Mesenchymal stem cell (in vitro differentiated cells and primary cell): ENCODE measurements around the gene HBS1L.

Source experiments
- DNase-seq: peaks from one replicate; pipeline ENCODE4 v3.0.0-alpha.2; 2013
- H2AFZ ChIP-seq: one replicate; pipeline ENCODE4 v1.6.1; 2013; ENCODE audit warnings: low read depth, mild to moderate bottlenecking, control low read depth, inconsistent platforms, low read length, moderate library complexity
- H2AK5ac ChIP-seq: 2 replicates; pipeline ENCODE4 v1.6.1; 2013; ENCODE audit warnings: low read length, moderate library complexity, mild to moderate bottlenecking, inconsistent platforms; ENCODE audit not compliant: severe bottlenecking
- H2BK120ac ChIP-seq: one replicate; pipeline ENCODE4 v1.6.1; 2013; ENCODE audit warnings: low read depth, mild to moderate bottlenecking, inconsistent platforms, low read length, moderate library complexity
- H2BK12ac ChIP-seq, 2 experiments: one replicate each; pipeline ENCODE4 v1.6.1; 2013; ENCODE audit warnings: inconsistent platforms in 2 of 2, low read length in 2 of 2, mild to moderate bottlenecking in 2 of 2, moderate library complexity in 2 of 2, control low read depth in 1 of 2
- H2BK15ac ChIP-seq: one replicate; pipeline ENCODE4 v1.6.1; 2013; ENCODE audit warnings: mild to moderate bottlenecking, low read depth, inconsistent platforms; ENCODE audit not compliant: poor library complexity, severe bottlenecking
- H2BK5ac ChIP-seq: 2 replicates; pipeline ENCODE4 v1.6.1; 2013; ENCODE audit warnings: low read depth, mild to moderate bottlenecking, low read length, control low read depth, inconsistent platforms; ENCODE audit not compliant: poor library complexity, severe bottlenecking
- H3K14ac ChIP-seq, 2 experiments: one replicate each; pipeline ENCODE4 v1.6.1; 2013; ENCODE audit warnings: inconsistent platforms in 2 of 2, low read length in 2 of 2, control low read depth in 1 of 2, mild to moderate bottlenecking in 1 of 2, moderate library complexity in 1 of 2
- H3K18ac ChIP-seq, 2 experiments: one replicate each; pipeline ENCODE4 v1.6.1; 2013; ENCODE audit warnings: inconsistent platforms in 2 of 2, low read length in 2 of 2, control low read depth in 1 of 2, low read depth in 1 of 2, mild to moderate bottlenecking in 1 of 2
- H3K23ac ChIP-seq, 2 experiments: one replicate each; pipeline ENCODE4 v1.6.1; 2013; ENCODE audit warnings: inconsistent platforms in 2 of 2, low read length in 2 of 2, mild to moderate bottlenecking in 2 of 2, moderate library complexity in 2 of 2, control low read depth in 1 of 2
- H3K27ac ChIP-seq: 2 replicates; pipeline ENCODE4 v1.5.1; 2013; ENCODE audit warnings: mild to moderate bottlenecking, moderate library complexity, low read length, control low read depth, inconsistent platforms; ENCODE audit not compliant: poor library complexity, severe bottlenecking
- H3K27me3 ChIP-seq, 2 experiments: 2 replicates each; pipeline versions ENCODE4 v1.6.1 to v1.7.0; 2013; ENCODE audit warnings: low read length in 2 of 2, mild to moderate bottlenecking in 2 of 2, moderate library complexity in 2 of 2, control low read depth in 1 of 2, inconsistent platforms in 1 of 2; ENCODE audit not compliant: control insufficient read depth in 1 of 2, insufficient read depth in 1 of 2
- H3K36me3 ChIP-seq, 2 experiments: 2 replicates each; pipeline versions ENCODE4 v1.6.1 to v1.7.0; 2013; ENCODE audit warnings: low read length in 2 of 2, control low read depth in 1 of 2, inconsistent platforms in 1 of 2, low read depth in 1 of 2, mild to moderate bottlenecking in 1 of 2; ENCODE audit not compliant: insufficient read depth in 2 of 2, control insufficient read depth in 1 of 2
- H3K4ac ChIP-seq, 2 experiments: one replicate each; pipeline ENCODE4 v1.6.1; 2013; ENCODE audit warnings: inconsistent platforms in 2 of 2, low read length in 2 of 2, mild to moderate bottlenecking in 2 of 2, moderate library complexity in 2 of 2, control low read depth in 1 of 2, low read depth in 1 of 2
- H3K4me1 ChIP-seq: 2 replicates; pipeline ENCODE4 v1.6.1; 2013; ENCODE audit warnings: low read depth, low read length, control low read depth; ENCODE audit not compliant: control insufficient read depth, insufficient read depth
- H3K4me2 ChIP-seq: 2 replicates; pipeline ENCODE4 v1.6.1; 2013; ENCODE audit warnings: low read length, mild to moderate bottlenecking, inconsistent platforms; ENCODE audit not compliant: poor library complexity, severe bottlenecking
- H3K4me3 ChIP-seq, 2 experiments: 2 replicates each; pipeline versions ENCODE4 v1.5.1 to v1.7.0; 2013; ENCODE audit warnings: low read length in 2 of 2, mild to moderate bottlenecking in 2 of 2, control low read depth in 1 of 2, low read depth in 1 of 2; ENCODE audit not compliant: insufficient read depth in 1 of 2
- H3K79me1 ChIP-seq: replicated peaks from 2 replicates; pipeline ENCODE4 v1.6.1; 2013; ENCODE audit warnings: mild to moderate bottlenecking, control low read depth, low read length, inconsistent platforms; ENCODE audit not compliant: poor library complexity, severe bottlenecking
- H3K9ac ChIP-seq: 2 replicates; pipeline ENCODE4 v1.7.0; 2013; ENCODE audit warnings: mild to moderate bottlenecking, low read length, moderate library complexity
- H3K9me3 ChIP-seq: 2 replicates; pipeline ENCODE4 v1.7.0; 2013; ENCODE audit warnings: mild to moderate bottlenecking, low read length; ENCODE audit not compliant: control insufficient read depth
- H4K8ac ChIP-seq: one replicate; pipeline ENCODE4 v1.6.1; 2013; ENCODE audit warnings: inconsistent platforms, mild to moderate bottlenecking, low read length, moderate library complexity
- H4K91ac ChIP-seq: one replicate; pipeline ENCODE4 v1.6.1; 2013; ENCODE audit warnings: mild to moderate bottlenecking, low read length, inconsistent platforms
- WGBS: methylation state at CpG from one replicate; pipeline ENCODE4 v1.1.7; 2013; ENCODE audit warnings: mixed read lengths; 5-methylcytosine and 5-hydroxymethylcytosine counted together

The HBS1L gene

GRCh38 chr6:135002229-135002844 is 52.3 kb downstream of the HBS1L start:
- Histone ChIP-seq H2BK120ac (no peak overlapping the region), H2AFZ (no peak overlapping the region), H3K4me1 (no peaks in the 10 kb centered on the region), H2BK5ac (no peak overlapping the region), H3K9me3 (no peaks in the 10 kb centered on the region), H3K27ac (no peak overlapping the region), H4K91ac (no peak overlapping the region), H2BK15ac (no peak overlapping the region), H3K27me3 (no peaks in the 10 kb centered on the region), H3K4me2 (no peak overlapping the region), H3K14ac (no peak overlapping the region), H2BK12ac (no peak overlapping the region), H3K79me1 (peaks cover 12% of the 10 kb centered on the region), H3K23ac (no peak overlapping the region), H3K18ac (no peak overlapping the region), H3K4ac (no peak overlapping the region), H3K9ac (no peak overlapping the region), H3K4me3 (no peak overlapping the region), H2AK5ac (no peak overlapping the region), H3K36me3 (peaks cover under 1 to 18% of the 10 kb centered on the region in 2 experiments), H4K8ac (no peak overlapping the region)
- no CpG with 5 or more reads among the region's 5 CpGs for WGBS
- peak; percentile 35 for DNase-seq

GRCh38 chr6:134999107-134999506 is 55.5 kb downstream of the HBS1L start:
- H3K27ac ChIP-seq, result no peak overlapping the region
- WGBS, result 100% methylated on average over 1 of the region's 1 CpG
- no peak overlapping the region for H3K18ac ChIP-seq

GRCh38 chr6:134997133-134997995 is 57.3 kb downstream of the HBS1L start:
- H3K36me3 ChIP-seq, result peaks cover 4 to 52% of the 10 kb centered on the region in 2 experiments
- H2BK12ac ChIP-seq, result no peak overlapping the region
- no peak overlapping the region for H3K14ac ChIP-seq
- no peaks in the 10 kb centered on the region for H3K4me1 ChIP-seq
- no peaks in the 10 kb centered on the region for H3K9me3 ChIP-seq
- H3K23ac ChIP-seq, result no peak overlapping the region
- H3K4me2 ChIP-seq, result no peak overlapping the region
- H3K79me1 ChIP-seq, result peaks cover 6% of the 10 kb centered on the region
- WGBS, result 98% methylated on average over 6 of the region's 9 CpGs
- no peak overlapping the region for H4K91ac ChIP-seq
- H3K9ac ChIP-seq, result no peak overlapping the region
- H2BK15ac ChIP-seq, result no peak overlapping the region
- H3K27me3 ChIP-seq, result no peaks in the 10 kb centered on the region
- H3K27ac ChIP-seq, result no peak overlapping the region
- no peak overlapping the region for H2BK5ac ChIP-seq
- no peak overlapping the region for H3K4me3 ChIP-seq
- H4K8ac ChIP-seq, result no peak overlapping the region
- H2AFZ ChIP-seq, result no peak overlapping the region
- no peak overlapping the region for H3K18ac ChIP-seq
- no peak overlapping the region for H2AK5ac ChIP-seq
- H2BK120ac ChIP-seq, result no peak overlapping the region
- H3K4ac ChIP-seq, result no peak overlapping the region
- DNase-seq, result no peak

More at GRCh38 chr6:134999107-134999506, 55.5 kb downstream of the HBS1L start:
- H3K79me1 ChIP-seq, result peaks cover 8% of the 10 kb centered on the region
- H2BK5ac ChIP-seq, result no peak overlapping the region
- H2BK15ac ChIP-seq, result no peak overlapping the region
- H3K9ac ChIP-seq, result no peak overlapping the region
- no peak overlapping the region for H2BK120ac ChIP-seq
- no peaks in the 10 kb centered on the region for H3K9me3 ChIP-seq
- no peak for DNase-seq
- H3K23ac ChIP-seq, result no peak overlapping the region
- no peak overlapping the region for H2AFZ ChIP-seq
- H3K4ac ChIP-seq, result no peak overlapping the region
- H3K36me3 ChIP-seq, result peaks cover 4 to 36% of the 10 kb centered on the region in 2 experiments
- no peak overlapping the region for H3K4me3 ChIP-seq
- no peaks in the 10 kb centered on the region for H3K4me1 ChIP-seq
- no peak overlapping the region for H3K4me2 ChIP-seq
- no peak overlapping the region for H4K91ac ChIP-seq
- H2AK5ac ChIP-seq, result no peak overlapping the region
- no peaks in the 10 kb centered on the region for H3K27me3 ChIP-seq
- no peak overlapping the region for H4K8ac ChIP-seq
- H2BK12ac ChIP-seq, result no peak overlapping the region
- H3K14ac ChIP-seq, result no peak overlapping the region

- Histone ChIP-seq H3K23ac (no peak overlapping the region), H2AFZ (no peak overlapping the region), H2BK12ac (no peak overlapping the region), H3K4me1 (no peaks in the 10 kb centered on the region), H2BK5ac (no peak overlapping the region), H3K14ac (no peak overlapping the region), H2BK15ac (no peak overlapping the region), H3K9ac (no peak overlapping the region), H2BK120ac (no peak overlapping the region), H2AK5ac (no peak overlapping the region), H3K4me2 (no peak overlapping the region), H4K8ac (no peak overlapping the region), H3K18ac (no peak overlapping the region), H3K27ac (no peak overlapping the region), H3K36me3 (peaks cover 4 to 59% of the 10 kb centered on the region in 2 experiments), H4K91ac (no peak overlapping the region), H3K27me3 (no peaks in the 10 kb centered on the region), H3K9me3 (no peaks in the 10 kb centered on the region), H3K4me3 (no peak overlapping the region), H3K79me1 (peaks cover 12% of the 10 kb centered on the region), H3K4ac (no peak overlapping the region)
- no peak for DNase-seq
- WGBS, result no CpG with 5 or more reads among the region's 1 CpG
Observed at GRCh38 chr6:134995536-134995935, 59.1 kb downstream of the HBS1L start.
